ENCODE data around the gene RSF1. TPM values are rescaled to one million over a fixed set of nuclear protein-coding genes. Genes with fewer than 3 reads are reported as not detected.

The RSF1 gene
- polyA plus RNA-seq, 1 of the 3 experiments (the other 2 are of a cell fraction) = 8.4 TPM

GRCh38 chr11:77749232-77749631 is 71.3 kb downstream of the RSF1 start:
- H3K4me2 ChIP-seq = no peak overlapping the region
- H3K4me1 ChIP-seq (ENCODE audit: control insufficient read depth in 1 of 2, insufficient read depth in 2 of 2, low read depth in 1 of 2, low read length in 1 of 2) = peaks cover 0 to 6% of the 10 kb centered on the region in 2 experiments; a peak in 1 of 4 replicates
- ChIA-PET CTCF (no interaction called here), POLR2A (no interaction called here)
- no peak overlapping the region for H3K9ac ChIP-seq
- H3K27ac ChIP-seq (ENCODE audit: low read depth in 2 of 2, low read length in 1 of 2) = no peak overlapping the region
- DNase-seq = no peak
- H3K9me3 ChIP-seq = no peaks in the 10 kb centered on the region
- H3K4me3 ChIP-seq (ENCODE audit: low read depth in 2 of 2, low read length in 1 of 2) = no peak overlapping the region
- H3F3A ChIP-seq (replicated peaks; ENCODE audit: insufficient read depth) = no peaks in the 10 kb centered on the region
- no peak for TF ChIP-seq MEF2A (IDR thresholded peaks at IDR 0.05; ENCODE audit: borderline replicate concordance, low read depth)
- TF ChIP-seq RFX5 (IDR thresholded peaks at IDR 0.05; ENCODE audit: low read length) = no peak
- TF ChIP-seq, protein P1, sequence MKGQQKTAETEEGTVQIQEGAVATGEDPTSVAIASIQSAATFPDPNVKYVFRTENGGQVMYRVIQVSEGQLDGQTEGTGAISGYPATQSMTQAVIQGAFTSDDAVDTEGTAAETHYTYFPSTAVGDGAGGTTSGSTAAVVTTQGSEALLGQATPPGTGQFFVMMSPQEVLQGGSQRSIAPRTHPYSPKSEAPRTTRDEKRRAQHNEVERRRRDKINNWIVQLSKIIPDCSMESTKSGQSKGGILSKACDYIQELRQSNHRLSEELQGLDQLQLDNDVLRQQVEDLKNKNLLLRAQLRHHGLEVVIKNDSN (IDR thresholded peaks at IDR 0.05; ENCODE audit: borderline replicate concordance, low read depth) = no peak
- no peak for TF ChIP-seq SIN3A (IDR thresholded peaks at IDR 0.05; ENCODE audit: borderline replicate concordance, low read depth, low read length)
- TF ChIP-seq JUND (IDR thresholded peaks at IDR 0.05) = no peak
- TF ChIP-seq NRF1 (IDR thresholded peaks at IDR 0.05; ENCODE audit: low read depth, low read length) = no peak
- TF ChIP-seq ELF1 (IDR thresholded peaks at IDR 0.05) = no peak
- no peak for TF ChIP-seq SMC3 (IDR thresholded peaks at IDR 0.05; ENCODE audit: low read depth, low read length)
- H4K20me1 ChIP-seq (ENCODE audit: insufficient read depth) = peaks cover 7% of the 10 kb centered on the region; the same call in 1 of the 2 replicates
- peaks cover 10 to 24% of the 10 kb centered on the region in 2 experiments for H3K36me3 ChIP-seq (replicated peaks in 1 of 2; ENCODE audit: control insufficient read depth in 1 of 2, insufficient read depth in 2 of 2, low read length in 1 of 2)
- H3K9me2 ChIP-seq = no peaks in the 10 kb centered on the region
- 88% methylated on average over 5 of the region's 5 CpGs for WGBS (ENCODE audit: low lambda C conversion rate)
- H2AFZ ChIP-seq (ENCODE audit: low read depth) = no peak overlapping the region
- H3K79me2 ChIP-seq (ENCODE audit: insufficient read depth) = peaks cover 53% of the 10 kb centered on the region
- H3K27me3 ChIP-seq (ENCODE audit: insufficient read depth) = no peaks in the 10 kb centered on the region

- Histone ChIP-seq H3K4me3 (ENCODE audit: low read depth in 2 of 2, low read length in 1 of 2) (no peak overlapping the region), H3K27ac (ENCODE audit: low read depth in 2 of 2, low read length in 1 of 2) (no peak overlapping the region), H3K4me1 (ENCODE audit: control insufficient read depth in 1 of 2, insufficient read depth in 2 of 2, low read depth in 1 of 2, low read length in 1 of 2) (peaks cover 0 to 6% of the 10 kb centered on the region in 2 experiments; a peak in 1 of 4 replicates), H2AFZ (ENCODE audit: low read depth) (no peak overlapping the region), H3K27me3 (ENCODE audit: insufficient read depth) (no peaks in the 10 kb centered on the region), H4K20me1 (ENCODE audit: insufficient read depth) (peaks cover 7% of the 10 kb centered on the region; the same call in 1 of the 2 replicates), H3F3A (replicated peaks; ENCODE audit: insufficient read depth) (no peaks in the 10 kb centered on the region), H3K36me3 (replicated peaks in 1 of 2; ENCODE audit: control insufficient read depth in 1 of 2, insufficient read depth in 2 of 2, low read length in 1 of 2) (peaks cover 10 to 26% of the 10 kb centered on the region in 2 experiments), H3K9me3 (no peaks in the 10 kb centered on the region), H3K79me2 (ENCODE audit: insufficient read depth) (peaks cover 54% of the 10 kb centered on the region), H3K9me2 (no peaks in the 10 kb centered on the region), H3K9ac (no peak overlapping the region), H3K4me2 (no peak overlapping the region)
- CTCF ChIA-PET = no interaction called here
- DNase-seq = no peak
- WGBS (ENCODE audit: low lambda C conversion rate) = 96% methylated on average over 5 of the region's 5 CpGs
- POLR2A ChIA-PET = no interaction called here
- no peak for TF ChIP-seq PBX3 (IDR thresholded peaks at IDR 0.05)
- no peak for TF ChIP-seq EP300 (IDR thresholded peaks at IDR 0.05; ENCODE audit: borderline replicate concordance in 1 of 2, low read depth in 1 of 2, low read length in 1 of 2)
- no peak for TF ChIP-seq RFX5 (IDR thresholded peaks at IDR 0.05; ENCODE audit: low read length)
- no peak for TF ChIP-seq TEAD4 (IDR thresholded peaks at IDR 0.05; ENCODE audit: borderline replicate concordance, insufficient read depth)
- no peak for TF ChIP-seq MAX (IDR thresholded peaks at IDR 0.05; ENCODE audit: low read depth)
- no peak for TF ChIP-seq FOXM1 (IDR thresholded peaks at IDR 0.05; ENCODE audit: low read depth)
- TF ChIP-seq ELF1 (IDR thresholded peaks at IDR 0.05) = no peak
- no peak for TF ChIP-seq FOSL2 (IDR thresholded peaks at IDR 0.05; ENCODE audit: borderline replicate concordance, low read depth)
- no peak for TF ChIP-seq POLR2AphosphoS5 (IDR thresholded peaks at IDR 0.05; ENCODE audit: low read depth, low read length)
- TF ChIP-seq, protein P2, sequence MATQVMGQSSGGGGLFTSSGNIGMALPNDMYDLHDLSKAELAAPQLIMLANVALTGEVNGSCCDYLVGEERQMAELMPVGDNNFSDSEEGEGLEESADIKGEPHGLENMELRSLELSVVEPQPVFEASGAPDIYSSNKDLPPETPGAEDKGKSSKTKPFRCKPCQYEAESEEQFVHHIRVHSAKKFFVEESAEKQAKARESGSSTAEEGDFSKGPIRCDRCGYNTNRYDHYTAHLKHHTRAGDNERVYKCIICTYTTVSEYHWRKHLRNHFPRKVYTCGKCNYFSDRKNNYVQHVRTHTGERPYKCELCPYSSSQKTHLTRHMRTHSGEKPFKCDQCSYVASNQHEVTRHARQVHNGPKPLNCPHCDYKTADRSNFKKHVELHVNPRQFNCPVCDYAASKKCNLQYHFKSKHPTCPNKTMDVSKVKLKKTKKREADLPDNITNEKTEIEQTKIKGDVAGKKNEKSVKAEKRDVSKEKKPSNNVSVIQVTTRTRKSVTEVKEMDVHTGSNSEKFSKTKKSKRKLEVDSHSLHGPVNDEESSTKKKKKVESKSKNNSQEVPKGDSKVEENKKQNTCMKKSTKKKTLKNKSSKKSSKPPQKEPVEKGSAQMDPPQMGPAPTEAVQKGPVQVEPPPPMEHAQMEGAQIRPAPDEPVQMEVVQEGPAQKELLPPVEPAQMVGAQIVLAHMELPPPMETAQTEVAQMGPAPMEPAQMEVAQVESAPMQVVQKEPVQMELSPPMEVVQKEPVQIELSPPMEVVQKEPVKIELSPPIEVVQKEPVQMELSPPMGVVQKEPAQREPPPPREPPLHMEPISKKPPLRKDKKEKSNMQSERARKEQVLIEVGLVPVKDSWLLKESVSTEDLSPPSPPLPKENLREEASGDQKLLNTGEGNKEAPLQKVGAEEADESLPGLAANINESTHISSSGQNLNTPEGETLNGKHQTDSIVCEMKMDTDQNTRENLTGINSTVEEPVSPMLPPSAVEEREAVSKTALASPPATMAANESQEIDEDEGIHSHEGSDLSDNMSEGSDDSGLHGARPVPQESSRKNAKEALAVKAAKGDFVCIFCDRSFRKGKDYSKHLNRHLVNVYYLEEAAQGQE (IDR thresholded peaks at IDR 0.05; ENCODE audit: low read depth, low read length) = no peak
- TF ChIP-seq, protein P3, sequence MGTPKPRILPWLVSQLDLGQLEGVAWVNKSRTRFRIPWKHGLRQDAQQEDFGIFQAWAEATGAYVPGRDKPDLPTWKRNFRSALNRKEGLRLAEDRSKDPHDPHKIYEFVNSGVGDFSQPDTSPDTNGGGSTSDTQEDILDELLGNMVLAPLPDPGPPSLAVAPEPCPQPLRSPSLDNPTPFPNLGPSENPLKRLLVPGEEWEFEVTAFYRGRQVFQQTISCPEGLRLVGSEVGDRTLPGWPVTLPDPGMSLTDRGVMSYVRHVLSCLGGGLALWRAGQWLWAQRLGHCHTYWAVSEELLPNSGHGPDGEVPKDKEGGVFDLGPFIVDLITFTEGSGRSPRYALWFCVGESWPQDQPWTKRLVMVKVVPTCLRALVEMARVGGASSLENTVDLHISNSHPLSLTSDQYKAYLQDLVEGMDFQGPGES (IDR thresholded peaks at IDR 0.05; ENCODE audit: low read depth, low read length) = no peak
- TF ChIP-seq GATA2 (CRISPR knock-in tag; IDR thresholded peaks at IDR 0.05) = no peak
Measured at GRCh38 chr11:77748266-77748665, 72.3 kb downstream of the RSF1 start.

All from SK-N-SH (cell line).